Astrocyte (in vitro differentiated cells and primary cell): ENCODE results near the gene P4HA2. TPM values are rescaled to one million over a fixed set of nuclear protein-coding genes. Genes with fewer than 3 reads are reported as not detected.
A peak's percentile ranks its signal among the peaks of the same experiment; 100 is the strongest.

ENCODE experiments used
- DNase-seq: peaks from one replicate; pipeline ENCODE4 v3.0.0-alpha.2; 2010; ENCODE audit warnings: low read depth
- FAIRE-seq: peaks from 2 replicates; lab custom pipeline; 2011; peaks lifted over from hg19 to GRCh38; lab: Jason Lieb, UNC
- H2AFZ ChIP-seq: 2 replicates; pipeline ENCODE4 v1.6.0; 2012; ENCODE audit warnings: low read depth, low read length, inconsistent platforms
- H3K27ac ChIP-seq: 2 replicates; pipeline ENCODE4 v1.5.1; 2011; ENCODE audit warnings: low read depth, low read length, inconsistent platforms
- H3K27me3 ChIP-seq: 2 replicates; pipeline ENCODE4 v1.6.0; 2011; ENCODE audit warnings: low read length, inconsistent platforms; ENCODE audit not compliant: insufficient read depth
- H3K36me3 ChIP-seq: 2 replicates; pipeline ENCODE4 v1.5.1; 2011; ENCODE audit warnings: low read length, inconsistent platforms; ENCODE audit not compliant: insufficient read depth
- H3K4me1 ChIP-seq: 2 replicates; pipeline ENCODE4 v1.5.1; 2011; ENCODE audit warnings: low read length, inconsistent platforms; ENCODE audit not compliant: insufficient read depth
- H3K4me2 ChIP-seq: 2 replicates; pipeline ENCODE4 v1.6.0; 2012; ENCODE audit warnings: low read length, inconsistent platforms
- H3K4me3 ChIP-seq: 2 replicates; pipeline ENCODE4 v1.5.1; 2011; ENCODE audit warnings: low read depth, mild to moderate bottlenecking, low read length, inconsistent platforms; ENCODE audit not compliant: insufficient read depth
- H3K79me2 ChIP-seq: 2 replicates; pipeline ENCODE4 v1.6.0; 2012; ENCODE audit warnings: mild to moderate bottlenecking, low read length, inconsistent platforms; ENCODE audit not compliant: insufficient read depth
- H3K9ac ChIP-seq: 2 replicates; pipeline ENCODE4 v1.6.0; 2012; ENCODE audit warnings: mild to moderate bottlenecking, low read length, inconsistent platforms
- H3K9me3 ChIP-seq: 2 replicates; pipeline ENCODE4 v1.5.1; 2012; ENCODE audit warnings: low read depth, mild to moderate bottlenecking, low read length, inconsistent platforms; ENCODE audit not compliant: insufficient read depth
- H4K20me1 ChIP-seq: 2 replicates; pipeline ENCODE4 v1.6.0; 2012; ENCODE audit warnings: low read length, inconsistent platforms; ENCODE audit not compliant: insufficient read depth
- H3K27ac Mint-ChIP-seq: one replicate; pipeline ENCODE4 v1.8.0; 2021; ENCODE audit warnings: mild to moderate bottlenecking, mixed read lengths; ENCODE audit not compliant: unreplicated experiment
- H3K27me3 Mint-ChIP-seq: one replicate; pipeline ENCODE4 v1.8.0; 2021; ENCODE audit warnings: low read depth, mixed read lengths; ENCODE audit not compliant: unreplicated experiment
- H3K36me3 Mint-ChIP-seq: one replicate; pipeline ENCODE4 v1.8.0; 2021; ENCODE audit warnings: low read depth, mixed read lengths; ENCODE audit not compliant: unreplicated experiment
- H3K4me1 Mint-ChIP-seq: one replicate; pipeline ENCODE4 v1.8.0; 2021; ENCODE audit warnings: low read depth, mixed read lengths; ENCODE audit not compliant: unreplicated experiment
- H3K4me3 Mint-ChIP-seq: one replicate; pipeline ENCODE4 v1.8.0; 2021; ENCODE audit warnings: mild to moderate bottlenecking, moderate library complexity, mixed read lengths; ENCODE audit not compliant: unreplicated experiment
- H3K9me3 Mint-ChIP-seq: one replicate; pipeline ENCODE4 v1.8.0; 2021; ENCODE audit warnings: mild to moderate bottlenecking, mixed read lengths; ENCODE audit not compliant: unreplicated experiment
- CTCF ChIP-seq: IDR thresholded peaks from 2 replicates; pipeline ENCODE4 v1.5.1; 2011; ENCODE audit warnings: low read depth, mild to moderate bottlenecking, inconsistent platforms, low read length, moderate library complexity; ENCODE audit not compliant: insufficient read depth
- EZH2 ChIP-seq: IDR thresholded peaks from 2 replicates; pipeline ENCODE4 v1.6.1; 2012; ENCODE audit warnings: mild to moderate bottlenecking, low read length, inconsistent platforms; ENCODE audit not compliant: insufficient read depth
- total RNA-seq: library from RNA; stranded (reverse); gene quantifications from 2 replicates; pipeline ENCODE4 v1.2.1, GENCODE V29; 2021

P4HA2 gene
- total RNA-seq, 1 donor from 2014 or later, result 214 TPM

- no peak overlapping the region for H3K9ac ChIP-seq
- no peaks in the 10 kb centered on the region for H3K27me3 Mint-ChIP-seq
- TF ChIP-seq EZH2 (no peak), CTCF (no peak)
- peaks cover 35% of the 10 kb centered on the region for H3K36me3 ChIP-seq
- no peak overlapping the region for H3K4me2 ChIP-seq
- DNase-seq (peak; percentile 48), FAIRE-seq (no peak)
- no peak overlapping the region for H3K27ac ChIP-seq
- H3K9me3 ChIP-seq, result no peaks in the 10 kb centered on the region
- H3K36me3 Mint-ChIP-seq, result peaks cover 31% of the 10 kb centered on the region
- no peak overlapping the region for H3K27ac Mint-ChIP-seq
- H3K4me1 ChIP-seq, result peaks cover 23% of the 10 kb centered on the region
- no peaks in the 10 kb centered on the region for H3K79me2 ChIP-seq
- no peaks in the 10 kb centered on the region for H3K9me3 Mint-ChIP-seq
- peaks cover 16% of the 10 kb centered on the region for H4K20me1 ChIP-seq
- no peak overlapping the region for H3K4me3 Mint-ChIP-seq
- H3K4me1 Mint-ChIP-seq, result peaks cover 23% of the 10 kb centered on the region
- no peak overlapping the region for H2AFZ ChIP-seq
- H3K27me3 ChIP-seq, result no peaks in the 10 kb centered on the region
- H3K4me3 ChIP-seq, result no peak overlapping the region
Measured at GRCh38 chr5:132211787-132212186, 15.9 kb downstream of the P4HA2 start.

- no peak overlapping the region for H2AFZ ChIP-seq
- peaks cover 23% of the 10 kb centered on the region for H3K4me1 ChIP-seq
- Mint-ChIP-seq H3K27ac (no peak overlapping the region), H3K36me3 (peaks cover 32% of the 10 kb centered on the region), H3K4me1 (peaks cover 27% of the 10 kb centered on the region), H3K4me3 (no peak overlapping the region), H3K27me3 (no peaks in the 10 kb centered on the region), H3K9me3 (no peaks in the 10 kb centered on the region)
- no peak overlapping the region for H3K9ac ChIP-seq
- H3K27ac ChIP-seq, result no peak overlapping the region
- FAIRE-seq (no peak), DNase-seq (no peak)
- TF ChIP-seq CTCF, result no peak
- no peak for TF ChIP-seq EZH2
- H4K20me1 ChIP-seq, result peaks cover 16% of the 10 kb centered on the region
- H3K79me2 ChIP-seq, result no peaks in the 10 kb centered on the region
- H3K4me3 ChIP-seq, result no peak overlapping the region
- no peak overlapping the region for H3K4me2 ChIP-seq
- H3K36me3 ChIP-seq, result peaks cover 35% of the 10 kb centered on the region
- no peaks in the 10 kb centered on the region for H3K27me3 ChIP-seq
- H3K9me3 ChIP-seq, result no peaks in the 10 kb centered on the region
Measured at GRCh38 chr5:132210944-132211343, 16.7 kb downstream of the P4HA2 start.

GRCh38 chr5:132209901-132210545, 17.6 kb downstream of the P4HA2 start:
- H3K4me2 ChIP-seq, result peak overlapping the region; percentile 30
- Mint-ChIP-seq H3K9me3 (no peaks in the 10 kb centered on the region), H3K4me3 (no peak overlapping the region), H3K27me3 (no peaks in the 10 kb centered on the region), H3K27ac (no peak overlapping the region), H3K4me1 (peaks cover 23% of the 10 kb centered on the region), H3K36me3 (peaks cover 34% of the 10 kb centered on the region)
- H3K36me3 ChIP-seq, result peaks cover 35% of the 10 kb centered on the region
- no peaks in the 10 kb centered on the region for H3K9me3 ChIP-seq
- no peaks in the 10 kb centered on the region for H3K27me3 ChIP-seq
- H3K4me1 ChIP-seq, result peaks cover 20% of the 10 kb centered on the region
- peaks cover 19% of the 10 kb centered on the region for H4K20me1 ChIP-seq
- FAIRE-seq (no peak), DNase-seq (no peak)
- H2AFZ ChIP-seq, result no peak overlapping the region
- no peak for TF ChIP-seq EZH2
- no peak for TF ChIP-seq CTCF
- no peak overlapping the region for H3K9ac ChIP-seq
- no peak overlapping the region for H3K4me3 ChIP-seq
- no peaks in the 10 kb centered on the region for H3K79me2 ChIP-seq
- no peak overlapping the region for H3K27ac ChIP-seq
